ENCODE measurements around the gene CRTC1.

- TF ChIP-seq EZH2 (IDR thresholded peaks at IDR 0.05; ENCODE audit: borderline replicate concordance) (no peak), CTCF (IDR thresholded peaks at IDR 0.05; ENCODE audit: poor library complexity) (no peak), EZH2phosphoT487 (IDR thresholded peaks at IDR 0.05; ENCODE audit: low read depth, severe bottlenecking, unreplicated experiment) (no peak)
These were observed 54.0 kb downstream of the CRTC1 start for GRCh38 chr19:18737337-18737953.
